Occipital lobe (tissue), 2 donors: ENCODE data around the gene CPNE8. TPM values are rescaled to one million over a fixed set of nuclear protein-coding genes. Genes with fewer than 3 reads are reported as not detected.

Source experiments
- DNase-seq: peaks from one replicate; lab custom pipeline; 2025; lab: John Stamatoyannopoulos, UW
- total RNA-seq: library from RNA; depleted of rRNA; stranded (reverse); fragments of >200 nt; gene quantifications from one replicate; pipeline ENCODE4 v1.2.3, GENCODE V29; 2014

CPNE8 gene
- total RNA-seq, 1 donor from 2014 or later = 4.8 TPM

DNA sequence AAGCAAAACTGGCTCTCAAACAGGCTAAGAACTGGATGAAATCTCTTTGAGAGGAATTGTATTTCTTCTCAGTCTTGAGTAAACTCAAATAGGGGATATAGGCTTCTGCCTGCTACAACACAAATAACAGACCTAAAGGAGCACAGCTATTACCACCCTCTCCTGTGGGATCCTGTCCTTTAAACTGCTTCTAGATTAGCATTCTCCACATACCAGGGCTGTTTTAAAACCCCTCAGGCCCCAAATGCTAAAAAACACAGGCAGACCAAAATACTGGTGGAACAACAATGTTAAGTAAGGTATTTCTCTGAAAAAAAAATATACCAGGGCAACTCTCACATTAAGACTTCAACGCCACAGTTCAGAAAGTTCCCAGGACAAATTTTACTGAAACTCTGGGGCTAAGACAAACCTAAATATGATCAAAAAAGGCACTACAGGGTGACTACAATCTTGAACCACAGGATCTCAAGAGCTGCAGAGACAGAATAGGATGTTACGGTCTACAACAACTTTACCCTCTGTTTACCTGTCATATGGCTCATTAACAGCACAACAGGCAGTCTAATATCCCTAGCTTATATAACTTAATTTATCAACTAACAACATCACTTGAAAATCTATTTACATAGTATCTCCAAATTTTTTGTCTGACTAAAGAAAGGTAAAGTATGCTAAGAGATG, 7.2 kb downstream of the CPNE8 start:
- no peak for DNase-seq

DNA sequence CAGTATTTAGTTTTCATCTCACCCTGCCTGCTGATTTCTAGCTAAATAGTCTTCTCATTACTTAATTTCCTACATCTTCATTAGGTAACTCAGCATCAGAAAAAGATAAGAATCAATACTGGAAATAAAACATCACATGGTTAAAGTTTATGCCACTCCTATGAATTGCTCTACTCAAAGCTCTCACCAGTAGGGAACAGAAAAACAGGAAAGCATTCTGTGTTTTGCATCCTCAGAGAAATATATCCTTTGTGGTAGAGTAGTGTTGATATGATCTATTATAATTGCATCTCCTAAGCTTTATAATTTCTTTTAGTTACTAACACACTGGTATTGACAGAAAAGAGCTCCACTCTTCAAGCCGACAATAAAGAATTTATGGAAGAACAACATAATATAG, 9.9 kb downstream of the CPNE8 start:
- DNase-seq = no peak

DNA sequence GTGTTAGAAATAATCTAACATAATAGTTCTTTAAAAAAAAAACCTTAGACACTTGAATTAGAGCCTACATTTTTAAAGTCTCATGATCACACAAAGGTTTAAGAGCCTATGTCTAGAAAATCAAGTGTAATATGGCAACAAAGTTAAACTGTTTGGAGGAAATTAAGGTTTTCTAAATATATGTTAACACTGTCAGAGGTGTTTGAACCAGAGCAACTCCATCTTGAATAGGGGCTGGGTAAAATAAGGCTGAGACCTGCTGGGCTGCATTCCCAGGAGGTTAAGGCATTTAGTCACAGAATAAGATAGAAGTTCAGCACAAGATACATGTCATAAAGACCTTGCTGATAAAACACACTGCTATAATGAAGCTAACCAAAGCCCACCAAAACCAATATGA, 12.4 kb downstream of the CPNE8 start:
- no peak for DNase-seq

DNA sequence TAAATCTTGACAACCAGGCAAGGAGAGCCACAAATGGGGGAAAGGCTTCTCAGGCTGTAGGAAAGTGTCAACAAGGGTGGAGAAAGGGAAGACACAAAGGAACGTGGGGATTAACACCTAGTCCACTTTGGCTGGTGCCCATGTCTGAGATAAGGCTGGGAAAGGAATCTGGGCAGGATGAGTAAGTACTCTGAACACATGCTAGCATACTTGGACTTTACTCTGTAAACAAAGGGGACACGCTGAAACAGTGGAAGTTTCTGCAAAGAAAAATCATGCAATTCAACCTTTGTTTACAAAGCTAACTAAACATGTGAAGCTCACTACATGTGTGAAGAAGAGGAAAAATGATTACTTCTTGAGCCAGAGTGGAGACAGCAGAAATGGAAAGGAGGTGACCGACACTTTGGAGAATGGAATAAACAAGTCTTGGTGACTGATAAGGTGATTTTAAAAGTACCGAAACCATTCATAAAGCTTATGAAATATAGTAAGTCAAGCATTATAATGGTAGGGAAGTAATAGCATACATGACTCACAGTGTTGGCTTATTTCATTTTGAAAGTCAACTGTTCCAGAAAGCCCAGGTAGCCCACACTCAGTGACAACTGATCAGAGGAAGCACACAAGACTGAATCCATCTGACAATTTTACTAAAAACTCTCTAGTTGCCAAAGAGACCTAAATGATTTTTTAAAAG, 13.2 kb downstream of the CPNE8 start:
- DNase-seq = no peak

GRCh38 chr12:38890102-38890855, 15.1 kb downstream of the CPNE8 start:
- no peak for DNase-seq

DNA sequence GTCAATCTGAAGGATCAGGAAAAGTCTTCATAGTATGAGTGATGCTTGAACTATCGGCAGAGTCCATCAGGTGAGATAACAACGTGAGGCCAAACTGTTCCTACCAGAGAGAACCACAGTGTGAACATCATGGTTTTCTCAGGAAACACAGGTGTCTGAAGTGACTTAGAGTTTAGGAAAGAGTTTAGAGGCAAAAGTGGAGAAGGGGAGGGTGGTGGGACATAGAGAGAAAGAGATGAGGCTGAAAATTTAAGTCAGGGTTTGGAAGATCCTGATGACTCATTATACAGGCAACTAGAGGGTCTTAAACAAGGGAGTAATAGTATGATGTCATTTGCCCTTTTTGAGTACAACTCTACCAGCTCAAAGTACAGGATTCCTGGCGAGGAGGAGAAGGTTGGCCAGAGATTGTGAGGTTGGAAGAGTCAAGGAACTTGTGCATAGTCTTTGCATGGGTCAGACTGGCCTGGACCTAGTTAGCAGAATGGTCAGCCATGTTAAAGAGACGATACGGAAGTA, 16.0 kb downstream of the CPNE8 start:
- no peak for DNase-seq

GRCh38 chr12:38887770-38888169, 17.6 kb downstream of the CPNE8 start:
- no peak for DNase-seq

DNA sequence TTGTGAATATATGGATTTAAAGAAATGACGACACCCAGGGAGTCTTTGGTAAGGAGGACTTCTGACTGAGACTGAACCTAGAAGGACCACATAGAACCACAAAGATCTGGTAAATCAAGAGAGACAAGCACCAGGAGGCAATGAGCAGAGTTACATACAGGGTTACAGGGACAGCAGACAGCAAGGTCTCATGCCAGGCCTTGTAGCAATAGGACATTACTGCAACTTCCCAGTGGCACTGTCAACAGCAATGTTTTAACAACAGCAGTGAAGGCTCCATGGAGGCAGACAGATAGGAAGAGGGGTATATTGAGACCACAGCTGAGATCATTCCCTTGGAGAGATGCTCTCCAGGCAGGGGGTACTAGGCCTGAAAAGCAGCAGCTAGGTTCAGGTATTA, 18.5 kb downstream of the CPNE8 start:
- DNase-seq = no peak

GRCh38 chr12:38886064-38886463, 19.3 kb downstream of the CPNE8 start:
- no peak for DNase-seq

DNA sequence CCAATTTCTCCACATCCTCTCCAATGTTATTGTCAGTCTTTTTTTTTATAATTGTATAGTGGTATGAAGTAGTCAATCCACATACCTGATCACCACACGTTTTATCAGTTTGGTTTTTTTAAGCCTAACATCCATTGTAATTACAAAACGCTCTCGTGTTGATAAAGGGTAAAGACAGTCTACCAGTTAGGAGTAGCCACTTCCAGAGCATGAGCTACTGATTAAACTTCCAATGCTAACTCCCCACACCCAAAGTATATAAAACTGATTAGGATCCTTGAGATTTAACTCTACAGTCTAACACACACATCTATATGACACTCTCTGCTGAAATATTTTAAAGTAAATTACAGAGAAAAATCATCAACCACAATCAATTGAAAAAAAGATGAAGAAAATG, 20.7 kb downstream of the CPNE8 start:
- DNase-seq = no peak

DNA sequence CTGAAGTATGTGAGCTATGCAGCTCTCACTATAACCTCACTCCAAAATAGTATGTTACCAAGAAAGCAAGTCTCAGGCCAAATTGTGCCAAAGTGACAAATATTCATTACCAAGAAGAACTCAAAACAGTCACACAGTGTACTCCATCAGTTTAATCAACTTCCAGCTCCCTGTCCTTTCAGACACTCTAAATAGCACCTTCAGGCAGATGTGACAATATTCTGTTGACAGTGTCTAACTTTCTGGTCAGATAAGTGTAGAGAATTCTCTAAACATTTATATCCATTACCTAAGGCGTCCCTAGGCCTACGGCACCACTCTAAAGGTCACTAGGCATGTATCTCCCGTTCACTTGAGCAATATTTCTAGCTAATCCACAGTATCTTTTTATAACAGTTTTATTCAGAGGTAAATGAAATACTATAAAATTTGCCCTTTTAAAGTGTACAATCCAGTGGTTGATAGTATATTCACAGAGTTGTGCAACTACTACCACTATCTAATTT, 21.7 kb downstream of the CPNE8 start:
- DNase-seq = no peak

DNA sequence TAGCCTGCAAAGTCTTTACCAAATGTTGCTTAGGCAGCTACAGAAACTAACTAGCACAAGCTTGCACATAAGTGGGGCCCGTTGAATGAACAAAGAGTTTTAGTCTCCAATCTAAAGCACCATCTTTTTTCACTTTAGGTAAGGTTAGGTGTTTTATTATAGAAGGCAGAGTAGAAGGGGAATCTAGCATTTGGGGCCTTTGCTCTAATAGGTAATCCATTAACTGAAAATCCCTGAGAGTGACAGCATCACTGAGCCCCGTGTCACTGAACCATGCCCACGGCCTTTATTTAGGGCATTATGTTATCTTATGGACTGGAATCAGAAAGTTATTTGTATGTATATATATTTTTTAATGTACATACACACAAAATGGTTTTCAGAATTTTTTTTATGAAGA, 25.1 kb downstream of the CPNE8 start:
- no peak for DNase-seq

GRCh38 chr12:38878986-38879385, 26.4 kb downstream of the CPNE8 start:
- DNase-seq = no peak

DNA sequence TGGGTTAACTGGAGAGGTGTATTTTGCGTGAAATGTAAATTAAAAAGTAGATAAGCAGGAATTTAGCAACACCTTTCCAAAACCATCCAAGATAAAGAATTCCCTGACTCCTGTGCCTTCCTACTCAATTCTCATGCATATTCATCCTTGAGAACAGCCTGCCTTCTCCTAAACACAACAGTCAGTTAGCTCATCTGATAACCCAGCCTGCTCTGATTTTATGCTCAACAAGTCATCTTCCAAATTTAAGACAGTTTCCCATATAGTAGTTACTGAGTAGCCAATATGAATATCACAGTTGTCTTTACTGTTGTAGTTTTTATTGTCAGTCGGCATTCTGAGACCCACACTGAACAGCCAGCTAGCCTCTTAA, 27.1 kb downstream of the CPNE8 start:
- no peak for DNase-seq

DNA sequence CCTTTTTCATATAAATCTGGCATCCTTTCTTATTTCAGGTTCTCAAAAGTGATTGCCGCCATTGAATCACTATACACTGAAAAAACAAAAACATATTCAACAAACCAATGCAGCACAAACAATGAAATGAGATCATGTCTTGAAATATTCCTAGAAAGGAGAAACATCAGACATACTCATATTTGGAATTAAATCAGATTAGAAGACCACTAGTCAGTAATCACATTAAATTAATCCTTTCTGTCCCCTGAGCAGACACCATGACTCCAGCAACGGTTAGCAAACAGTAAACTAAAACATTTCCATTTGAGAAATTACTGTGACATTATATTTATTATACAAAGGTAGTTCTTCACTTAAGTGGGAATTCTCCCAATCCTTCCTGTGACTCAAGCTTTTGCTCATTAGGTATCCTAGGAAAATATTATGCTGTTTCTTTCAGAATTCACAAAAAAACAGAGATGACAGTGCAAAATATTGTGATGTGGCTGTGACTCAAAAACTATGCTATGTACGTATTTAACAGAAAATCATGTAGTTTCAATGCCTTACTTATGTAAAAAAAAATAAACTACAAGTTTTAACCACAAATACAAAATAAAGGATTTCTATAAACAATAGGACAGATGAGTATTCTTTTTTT, 29.7 kb downstream of the CPNE8 start:
- DNase-seq = no peak

DNA sequence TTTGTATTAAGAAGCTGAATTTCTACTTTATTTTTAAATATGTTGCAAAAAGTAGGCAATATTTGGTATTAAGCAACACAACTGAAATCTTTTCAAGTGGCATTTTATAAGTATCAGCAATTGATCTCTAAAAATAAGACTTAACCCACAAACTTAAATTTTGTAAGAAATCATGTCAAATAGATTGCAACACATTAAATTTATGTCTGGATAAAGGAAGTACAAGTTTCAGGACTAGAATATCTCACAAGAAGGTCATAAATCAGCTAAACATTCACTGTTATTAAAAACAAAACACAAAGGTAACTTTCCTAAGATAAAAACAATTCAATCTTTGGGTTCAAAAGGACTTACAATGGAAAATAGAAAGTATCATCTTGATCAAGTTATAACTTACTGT, 32.8 kb downstream of the CPNE8 start:
- DNase-seq = no peak

DNA sequence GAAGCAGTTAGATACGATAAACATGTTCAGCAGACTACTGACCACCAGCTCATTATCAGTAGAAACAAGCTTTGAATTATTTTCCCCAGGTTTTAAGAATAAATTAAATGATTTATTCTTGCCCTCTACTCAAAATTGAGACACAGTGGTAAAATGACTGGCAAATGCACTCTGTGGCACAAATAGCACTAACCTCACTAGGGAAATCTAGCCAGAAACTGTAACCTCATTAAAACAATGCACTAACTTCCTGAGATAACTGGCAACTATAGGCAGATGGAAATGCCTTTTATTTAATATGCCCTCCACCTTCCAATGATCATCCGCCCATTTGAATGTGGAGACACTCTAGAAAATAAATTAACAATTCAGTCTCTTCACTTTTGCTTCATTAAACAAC, 33.2 kb downstream of the CPNE8 start:
- no peak for DNase-seq

DNA sequence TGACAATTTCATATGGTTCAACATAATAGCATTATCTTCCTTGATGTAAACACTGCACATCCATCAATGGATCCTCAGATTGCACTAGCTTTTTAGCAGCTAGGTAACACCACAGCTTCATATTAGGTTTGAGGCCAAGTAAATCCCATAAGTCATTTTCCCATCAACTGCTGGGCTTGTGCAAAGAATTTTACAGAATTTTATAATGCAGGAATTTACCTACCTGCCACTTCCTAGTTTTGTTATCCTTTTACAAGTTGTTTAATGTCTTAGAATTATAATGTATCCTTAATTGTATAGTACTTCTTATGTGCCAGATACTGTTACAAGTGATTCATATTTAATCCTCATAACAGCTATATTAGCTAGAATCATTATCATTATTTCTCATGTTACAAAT, 36.4 kb downstream of the CPNE8 start:
- no peak for DNase-seq

DNA sequence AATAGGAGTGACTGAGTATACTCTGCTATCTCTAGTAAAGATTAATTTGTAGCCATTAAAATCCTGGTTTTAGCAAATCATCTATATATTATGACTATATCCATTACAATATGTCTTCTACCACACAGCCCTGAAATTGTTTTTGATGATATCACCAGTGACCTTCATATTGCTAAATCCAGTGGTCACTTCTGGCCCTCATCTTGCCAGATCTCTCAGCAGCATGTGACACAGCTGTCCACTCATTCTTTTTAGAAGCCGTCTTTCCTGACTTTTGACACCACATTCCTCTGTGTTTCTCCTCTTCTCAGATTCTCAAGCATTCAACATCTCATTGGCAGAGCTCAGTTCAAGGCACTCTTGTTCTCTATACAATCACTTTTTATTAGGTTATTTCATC, 54.9 kb downstream of the CPNE8 start:
- DNase-seq = no peak

GRCh38 chr12:38847247-38847646, 58.1 kb downstream of the CPNE8 start:
- DNase-seq = no peak

DNA sequence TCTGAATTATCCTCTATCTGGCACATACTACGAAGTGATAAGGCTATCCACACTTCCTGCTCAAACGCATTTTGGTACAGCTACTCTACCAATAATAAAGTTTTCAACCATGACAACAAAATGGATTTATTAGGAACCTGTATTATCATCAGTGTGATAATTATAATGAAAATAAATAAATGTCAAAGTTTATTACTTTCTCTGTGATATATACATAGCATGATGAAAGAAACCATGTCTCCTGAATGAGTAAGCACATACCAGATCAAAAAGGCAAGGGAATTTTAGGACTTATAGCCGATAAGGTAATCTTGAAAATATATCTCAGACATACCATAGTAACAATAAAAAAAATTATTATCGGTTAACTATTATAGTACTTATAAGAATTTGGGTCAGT, 61.1 kb downstream of the CPNE8 start:
- no peak for DNase-seq
